ENCODE measurements around the gene EVA1A.

- TF ChIP-seq POLR2AphosphoS5 (IDR thresholded peaks at IDR 0.05) (no peak), CTCF (IDR thresholded peaks at IDR 0.05) (no peak)
These were observed 49.3 kb upstream of the EVA1A start for GRCh38 chr2:75609937-75610508.

Measured in transverse colon (tissue), 4 donors.